SK-N-SH (cell line): ENCODE results near the gene MTCL1. TPM values are rescaled to one million over a fixed set of nuclear protein-coding genes. Genes with fewer than 3 reads are reported as not detected.
"Not testable (repeated sequence)": the region's sequence is repeated elsewhere in the genome, so short reads cannot be mapped to it uniquely, and the experiment has no call there.

Source experiments
- CTCF ChIA-PET: fragments of 300-600, 350-600 bp; formaldehyde crosslinking; extraction: SDS; loops from one replicate; lab custom pipeline; 2021; lab: Yijun Ruan, JAX
- POLR2A ChIA-PET: fragments of 350-600 bp; sonication (Branson Sonifier 250); formaldehyde crosslinking; extraction: SDS; loops from one replicate; lab custom pipeline; 2020; ENCODE audit warnings: antibody characterized with exemption, inconsistent platforms; lab: Yijun Ruan, JAX
- DNase-seq: peaks from one replicate; pipeline ENCODE4 v3.0.0; 2012
- H2AFZ ChIP-seq: fragments of 200-600 bp; sonication (generic); 2 replicates; pipeline ENCODE4 v1.8.1; 2016; ENCODE audit warnings: antibody characterized with exemption, mild to moderate bottlenecking, low read depth
- H3F3A ChIP-seq: fragments of 200-600 bp; sonication (generic); replicated peaks from 2 replicates; pipeline ENCODE3; 2016; ENCODE audit warnings: antibody characterized with exemption, mild to moderate bottlenecking; ENCODE audit not compliant: insufficient read depth
- H3K27ac ChIP-seq, 2 experiments: fragments of 200-500 bp in 1 of 2; fragments of 200-600 bp in 1 of 2; sonication (Bioruptor generic) in 1 of 2; sonication (generic), shearing (Covaris generic) in 1 of 2; 2 replicates each; pipeline versions ENCODE4 v1.5.1 to v1.6.1; 2014 to 2016; ENCODE audit warnings: low read depth in 2 of 2, inconsistent platforms in 1 of 2, low read length in 1 of 2, mild to moderate bottlenecking in 1 of 2, mixed read lengths in 1 of 2
- H3K27me3 ChIP-seq: fragments of 200-600 bp; sonication (generic), shearing (Covaris generic); 2 replicates; pipeline ENCODE4 v1.6.1; 2016; ENCODE audit warnings: mixed run types; ENCODE audit not compliant: insufficient read depth
- H3K36me3 ChIP-seq, 2 experiments: fragments of 200-500 bp in 1 of 2; fragments of 200-600 bp in 1 of 2; sonication (Bioruptor generic) in 1 of 2; sonication (generic) in 1 of 2; replicated peaks in 1 of 2; 2 replicates each; pipeline versions ENCODE3 to v1.5.1; 2014 to 2016; ENCODE audit warnings: low read length in 1 of 2, mild to moderate bottlenecking in 1 of 2; ENCODE audit not compliant: insufficient read depth in 2 of 2, control insufficient read depth in 1 of 2
- H3K4me1 ChIP-seq, 2 experiments: fragments of 200-500 bp in 1 of 2; fragments of 200-600 bp in 1 of 2; sonication (Bioruptor generic) in 1 of 2; sonication (generic), shearing (Covaris generic) in 1 of 2; 2 replicates each; pipeline versions ENCODE4 v1.5.1 to v1.6.1; 2014 to 2016; ENCODE audit warnings: low read depth in 1 of 2, low read length in 1 of 2, mixed run types in 1 of 2; ENCODE audit not compliant: insufficient read depth in 2 of 2, control insufficient read depth in 1 of 2
- H3K4me2 ChIP-seq: fragments of 200-600 bp; sonication (generic), shearing (Covaris generic); 2 replicates; pipeline ENCODE4 v1.6.1; 2017; ENCODE audit warnings: mixed run types
- H3K4me3 ChIP-seq, 2 experiments: fragments of 200-500 bp in 1 of 2; fragments of 200-600 bp in 1 of 2; sonication (Bioruptor generic) in 1 of 2; sonication (generic), shearing (Covaris generic) in 1 of 2; 2 replicates each; pipeline versions ENCODE4 v1.5.1 to v1.8.1; 2014 to 2016; ENCODE audit warnings: low read depth in 2 of 2, inconsistent platforms in 1 of 2, low read length in 1 of 2, mild to moderate bottlenecking in 1 of 2, mixed read lengths in 1 of 2, moderate library complexity in 1 of 2
- H3K79me2 ChIP-seq: fragments of 200-600 bp; sonication (generic); 2 replicates; pipeline ENCODE4 v1.8.1; 2017; ENCODE audit warnings: mild to moderate bottlenecking; ENCODE audit not compliant: insufficient read depth
- H3K9ac ChIP-seq: fragments of 200-600 bp; sonication (generic); 2 replicates; pipeline ENCODE4 v1.6.1; 2017; ENCODE audit warnings: mixed run types
- H3K9me2 ChIP-seq: fragments of 200-600 bp; sonication (generic); 2 replicates; pipeline ENCODE4 v1.6.1; 2017; ENCODE audit warnings: mixed run types
- H3K9me3 ChIP-seq: fragments of 200-600 bp; sonication (generic); 2 replicates; pipeline ENCODE4 v1.6.1; 2017; ENCODE audit warnings: mixed run types, mild to moderate bottlenecking, moderate library complexity
- H4K20me1 ChIP-seq: fragments of 200-600 bp; sonication (generic); 2 replicates; pipeline ENCODE4 v1.6.1; 2017; ENCODE audit warnings: mild to moderate bottlenecking, mixed run types; ENCODE audit not compliant: insufficient read depth
- ELF1 ChIP-seq: IDR thresholded peaks from 2 replicates; pipeline ENCODE4 v1.4.0; 2012
- FOXJ3 ChIP-seq: sonication (generic); formaldehyde crosslinking; IDR thresholded peaks from 2 replicates; pipeline ENCODE4 v1.5.1; 2020; ENCODE audit warnings: mild to moderate bottlenecking, missing genetic modification reagents
- IRF3 ChIP-seq: fragments of 150-350 bp; IDR thresholded peaks from 2 replicates; pipeline ENCODE4 v1.6.1; 2016; ENCODE audit warnings: mild to moderate bottlenecking, low read depth, low read length
- JUND ChIP-seq: IDR thresholded peaks from 2 replicates; pipeline ENCODE4 v1.4.0; 2012
- MEF2A ChIP-seq: IDR thresholded peaks from 2 replicates; pipeline ENCODE4 v1.4.0; 2012; ENCODE audit warnings: low read depth, borderline replicate concordance
- MXI1 ChIP-seq: IDR thresholded peaks from 2 replicates; pipeline ENCODE4 v1.6.1; 2012; ENCODE audit warnings: mild to moderate bottlenecking, low read depth, low read length, improper control_type of control experiment
- NFIC ChIP-seq: IDR thresholded peaks from 2 replicates; pipeline ENCODE4 v1.4.0; 2012; ENCODE audit warnings: borderline replicate concordance
- NRF1 ChIP-seq: IDR thresholded peaks from 2 replicates; pipeline ENCODE4 v1.6.1; 2012; ENCODE audit warnings: low read depth, mild to moderate bottlenecking, low read length
- PBX3 ChIP-seq: IDR thresholded peaks from 2 replicates; pipeline ENCODE4; 2012
- POLR2AphosphoS5 ChIP-seq: IDR thresholded peaks from 2 replicates; pipeline ENCODE4 v1.6.1; 2012; ENCODE audit warnings: low read depth, low read length
- RAD21 ChIP-seq: IDR thresholded peaks from 2 replicates; pipeline ENCODE4 v1.6.1; 2012; ENCODE audit warnings: mild to moderate bottlenecking, low read length
- RFX5 ChIP-seq: IDR thresholded peaks from 2 replicates; pipeline ENCODE4 v1.6.1; 2012; ENCODE audit warnings: mild to moderate bottlenecking, improper control_type of control experiment, low read length
- SIN3A ChIP-seq: IDR thresholded peaks from 2 replicates; pipeline ENCODE4 v1.6.1; 2012; ENCODE audit warnings: low read depth, mild to moderate bottlenecking, low read length, moderate library complexity, borderline replicate concordance
- SMC3 ChIP-seq: IDR thresholded peaks from 2 replicates; pipeline ENCODE4 v1.6.1; 2012; ENCODE audit warnings: low read depth, low read length, improper control_type of control experiment
- TCF12 ChIP-seq: IDR thresholded peaks from 2 replicates; pipeline ENCODE4 v1.4.0; 2012
- USF2 ChIP-seq: fragments of 150-350 bp; IDR thresholded peaks from 2 replicates; pipeline ENCODE4 v1.6.1; 2017; ENCODE audit warnings: antibody characterized with exemption, low read length, low read depth, borderline replicate concordance
- YY1 ChIP-seq: IDR thresholded peaks from 2 replicates; pipeline ENCODE4 v1.4.0; 2012; ENCODE audit warnings: low read depth, mild to moderate bottlenecking
- WGBS: methylation state at CpG from one replicate; pipeline ENCODE4 v1.1.6; 2017; ENCODE audit warnings: low lambda C conversion rate; 5-methylcytosine and 5-hydroxymethylcytosine counted together
- polyA plus RNA-seq, 3 experiments: library from polyadenylated mRNA; depleted of rRNA; stranded (reverse); fragments of >200 nt; gene quantifications; 2 replicates each; pipeline ENCODE4 v1.2.3, GENCODE V29; 2012
- TF ChIP-seq, protein P1 (sequence below): fragments of 200-600 bp; sonication (generic); IDR thresholded peaks from 2 replicates; pipeline ENCODE4 v1.6.1; 2017; ENCODE audit warnings: antibody characterized with exemption, mild to moderate bottlenecking, moderate library complexity
- TF ChIP-seq, protein P2 (sequence below): IDR thresholded peaks from 2 replicates; pipeline ENCODE4 v1.4.0; 2012; ENCODE audit warnings: low read depth

The MTCL1 gene
- polyA plus RNA-seq, 1 of the 3 experiments (the other 2 are of a cell fraction) = 33.5 TPM

DNA sequence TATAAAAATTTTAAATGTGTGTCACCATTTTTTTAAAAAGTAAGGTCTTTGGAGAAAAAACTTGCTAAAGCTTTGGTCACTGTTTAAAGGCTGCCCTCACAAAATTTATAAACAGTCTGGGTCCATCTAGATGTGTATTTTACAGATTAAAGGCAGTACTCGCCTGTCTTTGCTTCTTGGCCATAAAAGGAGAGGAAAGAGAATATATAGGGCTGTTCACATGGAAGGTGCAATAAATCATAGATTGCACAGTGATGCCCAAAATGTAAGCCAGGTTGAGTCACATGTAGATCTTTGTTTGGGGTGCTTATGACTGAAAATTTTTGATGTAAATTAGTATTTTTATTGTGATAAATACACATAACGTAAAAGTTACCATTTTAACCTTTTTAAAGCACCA is 55.6 kb downstream of the MTCL1 start:
- H3K9me3 ChIP-seq = no peaks in the 10 kb centered on the region
- POLR2A ChIA-PET = no interaction called here

DNA sequence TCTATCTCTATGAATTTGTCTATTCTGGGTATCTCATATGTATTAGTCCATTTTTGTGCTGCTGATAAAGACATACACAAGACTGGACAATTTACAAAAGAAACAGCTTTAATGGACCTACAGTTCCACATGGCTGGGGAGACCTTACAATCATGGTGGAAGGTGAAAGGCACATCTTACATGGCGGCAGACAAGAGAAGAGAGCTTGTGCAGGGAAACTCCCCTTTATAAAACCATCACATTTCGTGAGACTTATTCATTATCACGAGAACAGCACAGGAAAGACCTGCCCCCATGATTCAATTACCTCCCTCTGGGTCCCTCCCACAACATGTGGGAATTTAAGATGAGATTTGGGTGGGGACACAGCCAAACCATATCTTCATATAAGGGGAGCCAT is 56.2 kb downstream of the MTCL1 start:
- H4K20me1 ChIP-seq, H2AFZ ChIP-seq, H3K9ac ChIP-seq, H3K27ac ChIP-seq, POLR2A ChIA-PET, H3K9me2 ChIP-seq, H3K9me3 ChIP-seq, H3F3A ChIP-seq, H3K79me2 ChIP-seq, H3K27me3 ChIP-seq, DNase-seq, H3K4me3 ChIP-seq, H3K4me2 ChIP-seq: not testable (repeated sequence)
- Histone ChIP-seq H3K4me1 (peaks cover 0 to 26% of the 10 kb centered on the region in 2 experiments; a peak in 2 of 4 replicates), H3K36me3 (peaks cover 32 to 36% of the 10 kb centered on the region in 2 experiments)
- 93% methylated on average over 3 of the region's 3 CpGs for WGBS
- CTCF ChIA-PET = interaction anchor here (1.2 kb wide), 1 partner anchor 226 kb away, joined by 4 read pairs; no protein-coding TSS in a partner anchor

More for the DNA sequence above, 55.6 kb downstream of the MTCL1 start:
- no peak for TF ChIP-seq YY1
- TF ChIP-seq NRF1 = no peak
- TF ChIP-seq POLR2AphosphoS5 = no peak
- no peak for TF ChIP-seq FOXJ3 (CRISPR knock-in tag)
- TF ChIP-seq MEF2A = no peak
- TF ChIP-seq USF2 = no peak
- CTCF ChIA-PET = interaction anchor here (1.2 kb wide), 1 partner anchor 227 kb away, joined by 4 read pairs; no protein-coding TSS in a partner anchor
- Histone ChIP-seq H3K27ac (no peak overlapping the region), H3F3A (no peaks in the 10 kb centered on the region), H3K79me2 (peaks cover 12% of the 10 kb centered on the region; the same call in 1 of the 2 replicates), H3K4me3 (no peak overlapping the region), H3K4me1 (peaks cover 0 to 21% of the 10 kb centered on the region in 2 experiments; a peak in 2 of 4 replicates), H3K36me3 (peaks cover 32 to 36% of the 10 kb centered on the region in 2 experiments), H4K20me1 (no peaks in the 10 kb centered on the region), H3K4me2 (no peak overlapping the region), H3K27me3 (no peaks in the 10 kb centered on the region), H3K9ac (no peak overlapping the region), H3K9me2 (no peaks in the 10 kb centered on the region), H2AFZ (no peak overlapping the region)
- 95% methylated on average over 2 of the region's 2 CpGs for WGBS
- no peak for DNase-seq

DNA sequence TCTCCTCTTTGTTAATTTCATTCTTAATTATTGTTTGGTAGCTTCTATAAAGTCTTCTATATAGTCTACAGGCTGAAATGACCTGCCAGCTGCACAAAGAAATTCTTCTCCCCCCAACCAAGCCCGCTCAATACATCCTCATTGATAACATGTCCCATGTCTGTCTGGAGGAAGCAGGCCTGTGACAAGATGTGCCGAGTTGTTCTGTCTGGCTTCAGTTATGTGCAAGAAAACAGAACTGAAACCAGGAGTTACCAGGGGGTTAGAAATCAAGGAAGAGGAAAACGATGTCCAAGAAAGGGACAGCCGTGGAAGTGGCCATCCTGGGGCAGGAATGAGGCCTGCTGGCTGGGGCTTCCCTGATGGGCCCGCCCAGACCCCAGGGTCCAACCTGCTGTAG is 57.6 kb downstream of the MTCL1 start:
- CTCF ChIA-PET = interaction anchor here (0.8 kb wide), 1 partner anchor 60 kb away, joined by 3 read pairs; no protein-coding TSS in a partner anchor
- no peak overlapping the region for H3K27ac ChIP-seq
- TF ChIP-seq RAD21 (no peak), ELF1 (no peak), NFIC (no peak), SMC3 (no peak), RFX5 (no peak), MXI1 (no peak), SIN3A (no peak), IRF3 (no peak), FOXJ3 (CRISPR knock-in tag) (no peak), JUND (no peak), PBX3 (no peak), MEF2A (no peak), TCF12 (no peak)
- TF ChIP-seq, protein P1, sequence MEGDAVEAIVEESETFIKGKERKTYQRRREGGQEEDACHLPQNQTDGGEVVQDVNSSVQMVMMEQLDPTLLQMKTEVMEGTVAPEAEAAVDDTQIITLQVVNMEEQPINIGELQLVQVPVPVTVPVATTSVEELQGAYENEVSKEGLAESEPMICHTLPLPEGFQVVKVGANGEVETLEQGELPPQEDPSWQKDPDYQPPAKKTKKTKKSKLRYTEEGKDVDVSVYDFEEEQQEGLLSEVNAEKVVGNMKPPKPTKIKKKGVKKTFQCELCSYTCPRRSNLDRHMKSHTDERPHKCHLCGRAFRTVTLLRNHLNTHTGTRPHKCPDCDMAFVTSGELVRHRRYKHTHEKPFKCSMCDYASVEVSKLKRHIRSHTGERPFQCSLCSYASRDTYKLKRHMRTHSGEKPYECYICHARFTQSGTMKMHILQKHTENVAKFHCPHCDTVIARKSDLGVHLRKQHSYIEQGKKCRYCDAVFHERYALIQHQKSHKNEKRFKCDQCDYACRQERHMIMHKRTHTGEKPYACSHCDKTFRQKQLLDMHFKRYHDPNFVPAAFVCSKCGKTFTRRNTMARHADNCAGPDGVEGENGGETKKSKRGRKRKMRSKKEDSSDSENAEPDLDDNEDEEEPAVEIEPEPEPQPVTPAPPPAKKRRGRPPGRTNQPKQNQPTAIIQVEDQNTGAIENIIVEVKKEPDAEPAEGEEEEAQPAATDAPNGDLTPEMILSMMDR = no peak
- TF ChIP-seq, protein P2, sequence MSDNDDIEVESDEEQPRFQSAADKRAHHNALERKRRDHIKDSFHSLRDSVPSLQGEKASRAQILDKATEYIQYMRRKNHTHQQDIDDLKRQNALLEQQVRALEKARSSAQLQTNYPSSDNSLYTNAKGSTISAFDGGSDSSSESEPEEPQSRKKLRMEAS = no peak

More for the DNA sequence above, 57.6 kb downstream of the MTCL1 start:
- WGBS = 95% methylated on average over 5 of the region's 5 CpGs
- Histone ChIP-seq H3K9ac (no peak overlapping the region), H3K4me1 (peaks cover 0 to 37% of the 10 kb centered on the region in 2 experiments; a peak in 2 of 4 replicates), H3K79me2 (no peaks in the 10 kb centered on the region; the same call in 1 of the 2 replicates), H3K9me3 (no peaks in the 10 kb centered on the region), H3K9me2 (no peaks in the 10 kb centered on the region), H3K4me2 (no peak overlapping the region), H3F3A (peaks cover 3% of the 10 kb centered on the region), H3K4me3 (no peak overlapping the region), H4K20me1 (no peaks in the 10 kb centered on the region), H3K36me3 (peaks cover 29 to 36% of the 10 kb centered on the region in 2 experiments), H2AFZ (no peak overlapping the region), H3K27me3 (no peaks in the 10 kb centered on the region)
- POLR2A ChIA-PET = no interaction called here
- DNase-seq = no peak
